K562 (cell line): ENCODE measurements around the gene WFDC12. TPM values are rescaled to one million over a fixed set of nuclear protein-coding genes. Genes with fewer than 3 reads are reported as not detected.

ENCODE experiments used
- ATAC-seq: fragments of 200-7000 bp; cut with Tn5 transposase; 3 replicates; pipeline ENCODE4 v1.9.1; 2020; ENCODE audit warnings: moderate library complexity
- BruUV-seq: library from RNA; stranded (reverse); fragments of 400-500 nt; replicated peaks from 2 replicates; lab custom pipeline; 2021; lab: Mats Ljungman, UMichigan
- CTCF ChIA-PET: fragments of 300-600 bp; formaldehyde crosslinking; extraction: SDS; loops from one replicate; lab custom pipeline; 2021; ENCODE audit warnings: low intra/inter-chr PET ratio; lab: Yijun Ruan, JAX
- POLR2A ChIA-PET: fragments of 300-600, 350-650 bp; sonication (Branson Sonifier 250); formaldehyde crosslinking; extraction: SDS; loops from one replicate; lab custom pipeline; 2021; ENCODE audit warnings: antibody characterized with exemption, inconsistent platforms; lab: Yijun Ruan, JAX
- DNase-seq, 4 experiments: peaks; one replicate each; pipeline versions ENCODE4 v3.0.0 to v3.0.0-alpha.2; 2011 to 2018; ENCODE audit warnings: low spot score in 3 of 4, mixed read lengths in 3 of 4; ENCODE audit errors: extremely low read depth in 1 of 4
- FAIRE-seq: peaks from 2 replicates; lab custom pipeline; 2011; peaks lifted over from hg19 to GRCh38; lab: Jason Lieb, UNC
- H2AFZ ChIP-seq: 2 replicates; pipeline ENCODE4 v1.6.0; 2011; ENCODE audit warnings: low read depth, low read length, control low read depth, inconsistent platforms
- H3K27ac ChIP-seq: fragments of 200-600 bp; 3 replicates; pipeline ENCODE4 v1.8.0; 2011; ENCODE audit warnings: low read depth, mild to moderate bottlenecking, control low read depth, inconsistent platforms, low read length, moderate library complexity, mixed read lengths; ENCODE audit errors: extremely low read depth
- H3K27me3 ChIP-seq, 2 experiments: fragments of 300-600 bp in 1 of 2; 2 replicates in 1 of 2; 3 replicates in 1 of 2; pipeline versions ENCODE4 v1.6.0 to v1.8.0; 2011; ENCODE audit warnings: inconsistent platforms in 2 of 2, low read length in 2 of 2, mild to moderate bottlenecking in 1 of 2, mixed read lengths in 1 of 2, moderate library complexity in 1 of 2; ENCODE audit not compliant: control insufficient read depth in 2 of 2, insufficient read depth in 2 of 2
- H3K36me3 ChIP-seq: fragments of 300-600 bp; 3 replicates; pipeline ENCODE4 v1.8.0; 2011; ENCODE audit warnings: mild to moderate bottlenecking, low read length, inconsistent platforms; ENCODE audit not compliant: control insufficient read depth, insufficient read depth
- H3K4me1 ChIP-seq, 2 experiments: fragments of 200-600 bp in 1 of 2; replicated peaks in 1 of 2; 2 replicates in 1 of 2; 3 replicates in 1 of 2; pipeline versions ENCODE4 v1.5.1 to v1.8.0; 2011; ENCODE audit warnings: inconsistent platforms in 2 of 2, low read length in 2 of 2, mild to moderate bottlenecking in 1 of 2, mixed read lengths in 1 of 2, moderate library complexity in 1 of 2; ENCODE audit not compliant: control insufficient read depth in 2 of 2, insufficient read depth in 2 of 2
- H3K4me2 ChIP-seq: 2 replicates; pipeline ENCODE4 v1.6.1; 2011; ENCODE audit warnings: low read length, control low read depth, inconsistent platforms, mixed read lengths; ENCODE audit not compliant: insufficient read depth
- H3K4me3 ChIP-seq: fragments of 200-600 bp; sonication (generic), shearing (Covaris generic); 2 replicates; pipeline ENCODE4 v1.5.1; 2016; ENCODE audit warnings: control low read depth, inconsistent platforms
- H3K79me2 ChIP-seq: fragments of 200-600 bp; 3 replicates; pipeline ENCODE4 v1.8.0; 2011; ENCODE audit warnings: low read length, inconsistent platforms; ENCODE audit not compliant: control insufficient read depth, insufficient read depth
- H3K9ac ChIP-seq, 2 experiments: 2 replicates each; pipeline versions ENCODE4 v1.6.0 to v1.6.1; 2011; ENCODE audit warnings: low read depth in 2 of 2, low read length in 2 of 2, control low read depth in 1 of 2, inconsistent platforms in 1 of 2, mild to moderate bottlenecking in 1 of 2, mixed read lengths in 1 of 2; ENCODE audit not compliant: insufficient read depth in 1 of 2
- H3K9me1 ChIP-seq: one replicate; pipeline ENCODE4 v1.6.0; 2011; ENCODE audit warnings: inconsistent platforms, mild to moderate bottlenecking, low read length, moderate library complexity; ENCODE audit not compliant: control insufficient read depth, insufficient read depth
- H3K9me3 ChIP-seq: replicated peaks from 2 replicates; pipeline ENCODE4 v1.5.1; 2011; ENCODE audit warnings: low read depth, low read length, inconsistent platforms; ENCODE audit not compliant: control insufficient read depth, insufficient read depth
- H4K20me1 ChIP-seq: replicated peaks from 2 replicates; pipeline ENCODE4 v1.6.1; 2011; ENCODE audit warnings: low read length, inconsistent platforms, mixed read lengths; ENCODE audit not compliant: control insufficient read depth, insufficient read depth
- ARID3B ChIP-seq: fragments of 250-450 bp; sonication (Bioruptor Pico); IDR thresholded peaks from 2 replicates; pipeline ENCODE4 v1.4.0; 2020; ENCODE audit warnings: borderline replicate concordance
- BRCA1 ChIP-seq, 2 experiments: fragments of 450-650 bp in 1 of 2; sonication (generic) in 1 of 2; formaldehyde crosslinking in 1 of 2; IDR thresholded peaks; 2 replicates each; pipeline versions ENCODE4 v1.5.0 to v1.6.1; 2017 to 2020; ENCODE audit warnings: mild to moderate bottlenecking in 1 of 2, missing genetic modification reagents in 1 of 2
- GATA2 ChIP-seq: sonication (generic); formaldehyde crosslinking; IDR thresholded peaks from 2 replicates; pipeline ENCODE4 v1.4.0; 2020; ENCODE audit warnings: mild to moderate bottlenecking, missing genetic modification reagents
- ILF3 ChIP-seq: fragments of 450-650 bp; IDR thresholded peaks from 2 replicates; pipeline ENCODE4 v1.6.1; 2018; ENCODE audit warnings: antibody characterized with exemption, mild to moderate bottlenecking, moderate library complexity, borderline replicate concordance
- ILK ChIP-seq: fragments of 450-650 bp; IDR thresholded peaks from 2 replicates; pipeline ENCODE4 v1.6.1; 2016; ENCODE audit warnings: missing genetic modification characterization, low read depth, mild to moderate bottlenecking, missing compliant biosample characterization, moderate library complexity, borderline replicate concordance
- LEF1 ChIP-seq: fragments of 450-650 bp; IDR thresholded peaks from 2 replicates; pipeline ENCODE4 v1.6.1; 2016; ENCODE audit warnings: mild to moderate bottlenecking
- NR1H2 ChIP-seq: sonication (generic); formaldehyde crosslinking; IDR thresholded peaks from 2 replicates; pipeline ENCODE4 v1.4.0; 2020; ENCODE audit warnings: mild to moderate bottlenecking, missing genetic modification reagents
- NR3C1 ChIP-seq: sonication (generic); formaldehyde crosslinking; IDR thresholded peaks from 2 replicates; pipeline ENCODE4 v1.8.1; 2022; ENCODE audit warnings: missing genetic modification reagents
- PHB ChIP-seq: fragments of 250-450 bp; sonication (Bioruptor Pico); IDR thresholded peaks from 2 replicates; pipeline ENCODE4 v1.5.0; 2021
- STAT5A ChIP-seq: IDR thresholded peaks from 2 replicates; pipeline ENCODE4 v1.6.1; 2012; ENCODE audit warnings: low read length, inconsistent platforms, borderline replicate concordance
- STAT5B ChIP-seq: fragments of 250-450 bp; sonication (Bioruptor Pico); IDR thresholded peaks from 2 replicates; pipeline ENCODE4 v1.8.0; 2021; ENCODE audit warnings: mild to moderate bottlenecking, inconsistent platforms
- TRIM28 ChIP-seq: fragments of 450-650 bp; IDR thresholded peaks from 2 replicates; pipeline ENCODE4 v1.6.1; 2017
- ZBTB40 ChIP-seq, 2 experiments: fragments of 450-650 bp in 1 of 2; sonication (generic) in 1 of 2; formaldehyde crosslinking in 1 of 2; IDR thresholded peaks; 2 replicates each; pipeline versions ENCODE4 v1.7.1 to v1.9.0; 2016 to 2022; ENCODE audit warnings: inconsistent platforms in 1 of 2, mild to moderate bottlenecking in 1 of 2, missing genetic modification reagents in 1 of 2
- ZC3H8 ChIP-seq: fragments of 450-650 bp; IDR thresholded peaks from 2 replicates; pipeline ENCODE4 v1.6.1; 2017
- ZNF184 ChIP-seq: sonication (generic); formaldehyde crosslinking; IDR thresholded peaks from 2 replicates; pipeline ENCODE4 v1.5.0; 2020; ENCODE audit warnings: missing genetic modification reagents
- WGBS: fragments of 100-300 bp; shearing (Covaris generic); methylation state at CpG from one replicate; pipeline ENCODE4 v1.1.6; 2016; ENCODE audit warnings: low coverage, mixed read lengths; ENCODE audit not compliant: insufficient coverage; ENCODE audit errors: missing lambda C conversion rate; 5-methylcytosine and 5-hydroxymethylcytosine counted together
- in situ Hi-C: fragments of 300-500 bp; cut with MboI; formaldehyde crosslinking; loops from 4 replicates; pipeline ENCODE4 v1.15.0; 2018; ENCODE audit warnings: inconsistent platforms, mixed read lengths
- intact Hi-C: fragments of 100-400 bp; cut with micrococcal nuclease; formaldehyde crosslinking; loops from 2 replicates; pipeline ENCODE4 v1.14.2; 2022
- polyA plus RNA-seq, 8 experiments: library from polyadenylated mRNA; depleted of rRNA in 4 of 8; stranded (reverse) in 5 of 8; unstranded in 3 of 8; fragments of >200 nt; fragmentation: Nextera tagmentation in 2 of 8; fragmentation: Illumina TruSeq in 1 of 8; extraction: Ambion mirVana in 2 of 8; extraction: Trizol in 1 of 8; gene quantifications; 2 replicates each; pipeline versions ENCODE4 v1.2.1 to v1.2.3, GENCODE V29; 2011 to 2014; ENCODE audit warnings: inconsistent platforms in 1 of 8, missing spikeins in 1 of 8
- total RNA-seq, 7 experiments: library from RNA; depleted of rRNA in 6 of 7; stranded (reverse); fragments of >200 nt in 6 of 7; fragmentation: Illumina TruSeq in 2 of 7; extraction: Trizol in 2 of 7; gene quantifications; 2 replicates each; pipeline versions ENCODE4 v1.2.1 to v1.2.3, GENCODE V29; 2011 to 2021; ENCODE audit warnings: low replicate concordance in 1 of 7

Gene WFDC12
- total and polyA plus RNA-seq, 9 of the 15 experiments (the other 6 are each of a cell fraction or from before 2014, with no cell fraction given): not detected

GRCh38 chr20:45173522-45173921 is 49.3 kb upstream of the WFDC12 start:
- in situ Hi-C loops: no loop called here
- no peaks in the 10 kb centered on the region for H4K20me1 ChIP-seq
- H3K9me1 ChIP-seq: no peaks in the 10 kb centered on the region
- no peaks in the 10 kb centered on the region for H3K79me2 ChIP-seq
- BruUV-seq: no TSS peak
- intact Hi-C loops: no loop called here
- no peak overlapping the region for H3K27ac ChIP-seq
- ChIA-PET CTCF (no interaction called here), POLR2A (no interaction called here)
- H3K9ac ChIP-seq: no peak overlapping the region
- H3K4me2 ChIP-seq: no peak overlapping the region
- H3K27me3 ChIP-seq: peaks cover 0 to 15% of the 10 kb centered on the region in 2 experiments; a peak in 3 of 5 replicates
- H2AFZ ChIP-seq: no peak overlapping the region
- 0% methylated on average over 1 of the region's 1 CpG for WGBS
- H3K9me3 ChIP-seq: no peaks in the 10 kb centered on the region
- no peak overlapping the region for H3K4me3 ChIP-seq
- H3K4me1 ChIP-seq: no peaks in the 10 kb centered on the region
- no peak for DNase-seq
- H3K36me3 ChIP-seq: no peaks in the 10 kb centered on the region
- FAIRE-seq: no peak
- ATAC-seq: no peak
- no peak for TF ChIP-seq PHB (CRISPR knock-in tag)
- no peak for TF ChIP-seq ZC3H8
- TF ChIP-seq STAT5B (CRISPR knock-in tag): no peak
- TF ChIP-seq NR3C1 (CRISPR knock-in tag): no peak
- TF ChIP-seq ZBTB40 (IDR thresholded peaks at IDR 0.05): no peak
- TF ChIP-seq ZBTB40 (CRISPR knock-in tag; IDR thresholded peaks at IDR 0.05): no peak
- no peak for TF ChIP-seq GATA2 (CRISPR knock-in tag)
- TF ChIP-seq NR1H2: no peak
- TF ChIP-seq ARID3B (CRISPR knock-in tag): no peak
- TF ChIP-seq STAT5A: no peak
- no peak for TF ChIP-seq BRCA1 (IDR thresholded peaks at IDR 0.05)
- TF ChIP-seq BRCA1 (CRISPR knock-in tag; IDR thresholded peaks at IDR 0.05): no peak
- TF ChIP-seq ILF3: no peak
- TF ChIP-seq ZNF184: no peak
- TF ChIP-seq ILK (tag): no peak
- no peak for TF ChIP-seq TRIM28
- no peak for TF ChIP-seq LEF1
